HepG2 (cell line): ENCODE measurements around the gene RNASE11. TPM values are rescaled to one million over a fixed set of nuclear protein-coding genes. Genes with fewer than 3 reads are reported as not detected.
A peak's percentile ranks its signal among the peaks of the same experiment; 100 is the strongest.

Experiments
- CBX5 ChIP-seq: sonication (generic); formaldehyde crosslinking; IDR thresholded peaks from 2 replicates; pipeline ENCODE4 v1.4.0; 2020; ENCODE audit warnings: missing genetic modification reagents, borderline replicate concordance
- KDM3A ChIP-seq: IDR thresholded peaks from 2 replicates; pipeline ENCODE4 v1.6.1; 2018; ENCODE audit warnings: low read depth, missing compliant biosample characterization
- MAFF ChIP-seq: IDR thresholded peaks from 2 replicates; pipeline ENCODE4 v1.6.1; 2011; ENCODE audit warnings: low read depth, low read length, improper control_type of control experiment
- MLX ChIP-seq: IDR thresholded peaks from 2 replicates; pipeline ENCODE4 v1.6.1; 2016
- TIGD3 ChIP-seq: sonication (generic); formaldehyde crosslinking; IDR thresholded peaks from 2 replicates; pipeline ENCODE4 v1.5.1; 2020; ENCODE audit warnings: mild to moderate bottlenecking, missing genetic modification reagents, borderline replicate concordance
- ZNF44 ChIP-seq: sonication (generic); formaldehyde crosslinking; IDR thresholded peaks from 2 replicates; pipeline ENCODE4 v1.5.1; 2020; ENCODE audit warnings: mild to moderate bottlenecking, missing genetic modification reagents
- ZNF552 ChIP-seq: sonication (generic); formaldehyde crosslinking; IDR thresholded peaks from 2 replicates; pipeline ENCODE4 v1.9.0; 2022; ENCODE audit warnings: missing genetic modification reagents, mild to moderate bottlenecking, borderline replicate concordance
- ZNF564 ChIP-seq: sonication (generic); formaldehyde crosslinking; IDR thresholded peaks from 2 replicates; pipeline ENCODE4 v1.8.1; 2023; ENCODE audit warnings: mild to moderate bottlenecking, missing genetic modification reagents
- ZNF629 ChIP-seq: sonication (generic); formaldehyde crosslinking; conservative IDR thresholded peaks from 2 replicates; pipeline ENCODE4 v1.5.0; 2020; ENCODE audit warnings: missing genetic modification reagents
- ZNF678 ChIP-seq: sonication (generic); formaldehyde crosslinking; IDR thresholded peaks from 2 replicates; pipeline ENCODE4 v1.4.0; 2020; ENCODE audit warnings: mild to moderate bottlenecking, missing genetic modification reagents
- polyA plus RNA-seq, 8 experiments: library from polyadenylated mRNA; depleted of rRNA in 3 of 8; stranded (reverse) in 7 of 8; unstranded in 1 of 8; fragments of >200 nt; fragmentation: Illumina TruSeq in 4 of 8; extraction: Trizol in 4 of 8; gene quantifications; 2 replicates each; pipeline versions ENCODE4 v1.2.1 to v1.2.3, GENCODE V29; 2011 to 2016; ENCODE audit warnings: low read depth in 4 of 8, missing spikeins in 1 of 8, mixed read lengths in 1 of 8; ENCODE audit not compliant: insufficient read depth in 1 of 8
- total RNA-seq, 5 experiments: library from RNA; depleted of rRNA; stranded (reverse); fragments of >200 nt; fragmentation: Illumina TruSeq; extraction: Trizol; gene quantifications; 2 replicates each; pipeline ENCODE4 v1.2.3, GENCODE V29; 2016; ENCODE audit warnings: low read depth in 1 of 5
- TF ChIP-seq, protein P1 (sequence below): sonication (generic); formaldehyde crosslinking; IDR thresholded peaks from 2 replicates; pipeline ENCODE4 v1.9.0; 2021; ENCODE audit warnings: mild to moderate bottlenecking, missing genetic modification reagents
- TF ChIP-seq, protein P2 (sequence below): sonication (generic); formaldehyde crosslinking; IDR thresholded peaks from 2 replicates; pipeline ENCODE4 v1.4.0; 2020; ENCODE audit warnings: missing genetic modification reagents, borderline replicate concordance
- TF ChIP-seq, protein P3 (sequence below): sonication (generic); formaldehyde crosslinking; IDR thresholded peaks from 2 replicates; pipeline ENCODE4 v1.5.0; 2020; ENCODE audit warnings: missing genetic modification reagents

RNASE11 gene
- total and polyA plus RNA-seq, 2 of the 13 experiments (the other 11 are each of a cell fraction or from before 2014, with no cell fraction given), result not detected

DNA sequence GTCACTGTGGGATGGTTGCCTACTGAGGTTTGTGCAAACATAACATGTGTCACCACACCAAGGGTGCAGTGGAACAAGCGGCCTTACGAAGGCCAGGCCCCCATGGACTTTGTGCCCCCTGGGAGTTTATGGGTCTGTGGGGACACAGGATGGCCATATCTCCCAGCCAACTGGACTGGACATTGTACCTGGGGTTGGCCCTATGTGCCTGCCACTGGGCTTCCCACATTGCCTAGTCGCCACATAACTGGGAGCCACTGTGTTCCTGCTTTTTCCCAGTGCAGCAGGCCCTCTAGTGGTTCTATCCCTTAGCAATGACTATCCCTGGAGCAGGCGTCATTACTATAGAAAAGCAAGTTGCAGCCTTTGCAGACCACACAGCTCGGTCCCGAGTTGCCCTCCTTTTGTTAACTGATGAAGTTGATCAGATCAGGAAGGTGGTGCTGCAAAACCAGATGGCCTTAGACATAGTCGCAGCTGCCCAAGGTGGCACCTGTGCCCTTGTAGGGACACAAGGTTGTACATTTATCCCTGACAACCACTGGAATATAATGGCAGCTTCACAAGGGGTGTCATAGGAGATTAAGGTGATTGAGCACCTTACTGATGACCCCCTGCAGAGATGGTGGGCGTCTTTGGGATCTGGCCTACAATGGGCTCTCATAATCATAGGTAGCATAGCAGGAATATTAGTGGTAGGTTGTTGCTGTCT lies 18.5 kb upstream of the RNASE11 start (continued):
- TF ChIP-seq TIGD3 (0 out of 2 replicates have a peak, but pooled peaks have one; percentile 6), ZNF629 (peak; percentile 46), MAFF (no peak), KDM3A (CRISPR knock-in tag) (no peak; the same call in 1 of the 2 replicates), ZNF44 (CRISPR knock-in tag) (peak; percentile 65; the same call in 1 of the 2 replicates), ZNF552 (no peak), ZNF564 (no peak), MLX (CRISPR knock-in tag) (no peak), CBX5 (CRISPR knock-in tag) (no peak), ZNF678 (CRISPR knock-in tag) (0 out of 2 replicates have a peak, but pooled peaks have one; percentile 49)
- TF ChIP-seq, protein P1, sequence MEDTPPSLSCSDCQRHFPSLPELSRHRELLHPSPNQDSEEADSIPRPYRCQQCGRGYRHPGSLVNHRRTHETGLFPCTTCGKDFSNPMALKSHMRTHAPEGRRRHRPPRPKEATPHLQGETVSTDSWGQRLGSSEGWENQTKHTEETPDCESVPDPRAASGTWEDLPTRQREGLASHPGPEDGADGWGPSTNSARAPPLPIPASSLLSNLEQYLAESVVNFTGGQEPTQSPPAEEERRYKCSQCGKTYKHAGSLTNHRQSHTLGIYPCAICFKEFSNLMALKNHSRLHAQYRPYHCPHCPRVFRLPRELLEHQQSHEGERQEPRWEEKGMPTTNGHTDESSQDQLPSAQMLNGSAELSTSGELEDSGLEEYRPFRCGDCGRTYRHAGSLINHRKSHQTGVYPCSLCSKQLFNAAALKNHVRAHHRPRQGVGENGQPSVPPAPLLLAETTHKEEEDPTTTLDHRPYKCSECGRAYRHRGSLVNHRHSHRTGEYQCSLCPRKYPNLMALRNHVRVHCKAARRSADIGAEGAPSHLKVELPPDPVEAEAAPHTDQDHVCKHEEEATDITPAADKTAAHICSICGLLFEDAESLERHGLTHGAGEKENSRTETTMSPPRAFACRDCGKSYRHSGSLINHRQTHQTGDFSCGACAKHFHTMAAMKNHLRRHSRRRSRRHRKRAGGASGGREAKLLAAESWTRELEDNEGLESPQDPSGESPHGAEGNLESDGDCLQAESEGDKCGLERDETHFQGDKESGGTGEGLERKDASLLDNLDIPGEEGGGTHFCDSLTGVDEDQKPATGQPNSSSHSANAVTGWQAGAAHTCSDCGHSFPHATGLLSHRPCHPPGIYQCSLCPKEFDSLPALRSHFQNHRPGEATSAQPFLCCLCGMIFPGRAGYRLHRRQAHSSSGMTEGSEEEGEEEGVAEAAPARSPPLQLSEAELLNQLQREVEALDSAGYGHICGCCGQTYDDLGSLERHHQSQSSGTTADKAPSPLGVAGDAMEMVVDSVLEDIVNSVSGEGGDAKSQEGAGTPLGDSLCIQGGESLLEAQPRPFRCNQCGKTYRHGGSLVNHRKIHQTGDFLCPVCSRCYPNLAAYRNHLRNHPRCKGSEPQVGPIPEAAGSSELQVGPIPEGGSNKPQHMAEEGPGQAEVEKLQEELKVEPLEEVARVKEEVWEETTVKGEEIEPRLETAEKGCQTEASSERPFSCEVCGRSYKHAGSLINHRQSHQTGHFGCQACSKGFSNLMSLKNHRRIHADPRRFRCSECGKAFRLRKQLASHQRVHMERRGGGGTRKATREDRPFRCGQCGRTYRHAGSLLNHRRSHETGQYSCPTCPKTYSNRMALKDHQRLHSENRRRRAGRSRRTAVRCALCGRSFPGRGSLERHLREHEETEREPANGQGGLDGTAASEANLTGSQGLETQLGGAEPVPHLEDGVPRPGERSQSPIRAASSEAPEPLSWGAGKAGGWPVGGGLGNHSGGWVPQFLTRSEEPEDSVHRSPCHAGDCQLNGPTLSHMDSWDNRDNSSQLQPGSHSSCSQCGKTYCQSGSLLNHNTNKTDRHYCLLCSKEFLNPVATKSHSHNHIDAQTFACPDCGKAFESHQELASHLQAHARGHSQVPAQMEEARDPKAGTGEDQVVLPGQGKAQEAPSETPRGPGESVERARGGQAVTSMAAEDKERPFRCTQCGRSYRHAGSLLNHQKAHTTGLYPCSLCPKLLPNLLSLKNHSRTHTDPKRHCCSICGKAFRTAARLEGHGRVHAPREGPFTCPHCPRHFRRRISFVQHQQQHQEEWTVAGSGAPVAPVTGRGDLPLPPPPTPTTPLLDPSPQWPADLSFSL (CRISPR knock-in tag), result no peak; the same call in 1 of the 2 replicates
- TF ChIP-seq, protein P2, sequence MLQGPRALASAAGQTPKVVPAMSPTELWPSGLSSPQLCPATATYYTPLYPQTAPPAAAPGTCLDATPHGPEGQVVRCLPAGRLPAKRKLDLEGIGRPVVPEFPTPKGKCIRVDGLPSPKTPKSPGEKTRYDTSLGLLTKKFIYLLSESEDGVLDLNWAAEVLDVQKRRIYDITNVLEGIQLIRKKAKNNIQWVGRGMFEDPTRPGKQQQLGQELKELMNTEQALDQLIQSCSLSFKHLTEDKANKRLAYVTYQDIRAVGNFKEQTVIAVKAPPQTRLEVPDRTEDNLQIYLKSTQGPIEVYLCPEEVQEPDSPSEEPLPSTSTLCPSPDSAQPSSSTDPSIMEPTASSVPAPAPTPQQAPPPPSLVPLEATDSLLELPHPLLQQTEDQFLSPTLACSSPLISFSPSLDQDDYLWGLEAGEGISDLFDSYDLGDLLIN (CRISPR knock-in tag), result no peak
- TF ChIP-seq, protein P3, sequence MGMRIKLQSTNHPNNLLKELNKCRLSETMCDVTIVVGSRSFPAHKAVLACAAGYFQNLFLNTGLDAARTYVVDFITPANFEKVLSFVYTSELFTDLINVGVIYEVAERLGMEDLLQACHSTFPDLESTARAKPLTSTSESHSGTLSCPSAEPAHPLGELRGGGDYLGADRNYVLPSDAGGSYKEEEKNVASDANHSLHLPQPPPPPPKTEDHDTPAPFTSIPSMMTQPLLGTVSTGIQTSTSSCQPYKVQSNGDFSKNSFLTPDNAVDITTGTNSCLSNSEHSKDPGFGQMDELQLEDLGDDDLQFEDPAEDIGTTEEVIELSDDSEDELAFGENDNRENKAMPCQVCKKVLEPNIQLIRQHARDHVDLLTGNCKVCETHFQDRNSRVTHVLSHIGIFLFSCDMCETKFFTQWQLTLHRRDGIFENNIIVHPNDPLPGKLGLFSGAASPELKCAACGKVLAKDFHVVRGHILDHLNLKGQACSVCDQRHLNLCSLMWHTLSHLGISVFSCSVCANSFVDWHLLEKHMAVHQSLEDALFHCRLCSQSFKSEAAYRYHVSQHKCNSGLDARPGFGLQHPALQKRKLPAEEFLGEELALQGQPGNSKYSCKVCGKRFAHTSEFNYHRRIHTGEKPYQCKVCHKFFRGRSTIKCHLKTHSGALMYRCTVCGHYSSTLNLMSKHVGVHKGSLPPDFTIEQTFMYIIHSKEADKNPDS (CRISPR knock-in tag), result no peak
